Lung (tissue), 12 donors: ENCODE data around the gene APRT. TPM values are rescaled to one million over a fixed set of nuclear protein-coding genes. Genes with fewer than 3 reads are reported as not detected.

Experiments used
- ATAC-seq: fragments of 200-7000 bp; cut with Tn5 transposase; one replicate; pipeline ENCODE4 v1.9.1; 2020; ENCODE audit warnings: moderate number of reproducible peaks; ENCODE audit not compliant: insufficient read depth, low FRiP score
- DNase-seq, 3 donors: peaks; one replicate each; pipeline ENCODE4 v3.0.0-alpha.2; 2013 to 2017
- H3K27ac ChIP-seq, 2 donors: one replicate each; pipeline ENCODE4 v1.5.1; 2013; ENCODE audit warnings: mild to moderate bottlenecking in 2 of 2, moderate library complexity in 2 of 2, control low read depth in 1 of 2, inconsistent platforms in 1 of 2, low read depth in 1 of 2, low read length in 1 of 2
- H3K27me3 ChIP-seq, 3 donors: one replicate each; pipeline ENCODE4 v1.5.1; 2013; ENCODE audit warnings: low read length in 2 of 3; ENCODE audit not compliant: control insufficient read depth in 3 of 3, insufficient read depth in 3 of 3
- H3K36me3 ChIP-seq, 4 donors: one replicate each; pipeline ENCODE4 v1.5.1; 2013; ENCODE audit warnings: low read length in 4 of 4, mild to moderate bottlenecking in 1 of 4, moderate library complexity in 1 of 4; ENCODE audit not compliant: control insufficient read depth in 4 of 4, insufficient read depth in 4 of 4
- H3K4me1 ChIP-seq, 5 donors: one replicate each; pipeline ENCODE4 v1.5.1; 2013; ENCODE audit warnings: low read length in 5 of 5, mild to moderate bottlenecking in 2 of 5, moderate library complexity in 1 of 5; ENCODE audit not compliant: control insufficient read depth in 5 of 5, insufficient read depth in 5 of 5
- H3K4me3 ChIP-seq: one replicate; pipeline ENCODE4 v1.5.1; 2013; ENCODE audit warnings: mild to moderate bottlenecking, control low read depth, moderate library complexity
- H3K9ac ChIP-seq, 2 donors: one replicate each; pipeline ENCODE4 v1.5.1; 2013; ENCODE audit warnings: low read length in 2 of 2, control low read depth in 1 of 2; ENCODE audit not compliant: insufficient read depth in 1 of 2
- H3K9me3 ChIP-seq, 4 donors: one replicate each; pipeline ENCODE4 v1.5.1; 2013; ENCODE audit warnings: low read length in 3 of 4, mild to moderate bottlenecking in 1 of 4, moderate library complexity in 1 of 4; ENCODE audit not compliant: control insufficient read depth in 4 of 4, insufficient read depth in 3 of 4
- CTCF ChIP-seq: IDR thresholded peaks from 2 replicates; pipeline ENCODE4 v1.5.1; 2012; ENCODE audit warnings: mild to moderate bottlenecking; ENCODE audit errors: control extremely low read depth, extremely low read depth
- WGBS, 2 donors: extraction: QIAGEN DNeasy Blood & Tissue Kit; methylation state at CpG; one replicate each; pipeline ENCODE4 v1.1.7; 2013; 5-methylcytosine and 5-hydroxymethylcytosine counted together
- polyA plus RNA-seq, 2 donors: library from polyadenylated mRNA; stranded (reverse); fragments of 200-250 nt; gene quantifications; one replicate each; pipeline ENCODE4 v1.2.1, GENCODE V29; 2013
- total RNA-seq, 2 donors: library from RNA; depleted of rRNA in 1 of 2; stranded (reverse); fragments of >200 nt in 1 of 2; gene quantifications; one replicate each; pipeline ENCODE4 v1.2.1, GENCODE V29; 2014 to 2021
- donor health status: control.
- donor health status: control.
- donor health status: Bipolar disorder and iron deficiency.
- donor health status: healthy.
- donor health status: DM: yes; HTN: yes; CAD: no.

The APRT gene
- total and polyA plus RNA-seq, 4 donors, result 44.2 to 260 (median 176) TPM

GRCh38 chr16:88835818-88836217, 24.1 kb upstream of the APRT start:
- no peak for TF ChIP-seq CTCF
- Histone ChIP-seq H3K4me1 (peaks cover 0 to 2% (median 0%) of the 10 kb centered on the region in 5 donors), H3K36me3 (peaks cover 0 to 47% (median 9%) of the 10 kb centered on the region in 4 donors), H3K9me3 (no peaks in the 10 kb centered on the region), H3K9ac (no peak overlapping the region), H3K27ac (no peak overlapping the region), H3K27me3 (no peaks in the 10 kb centered on the region), H3K4me3 (no peak overlapping the region)
- WGBS, 2 donors, result 90 to 97% methylated on average over 33 of the region's 33 CpGs
- ATAC-seq (no peak), DNase-seq (no peak)

DNA sequence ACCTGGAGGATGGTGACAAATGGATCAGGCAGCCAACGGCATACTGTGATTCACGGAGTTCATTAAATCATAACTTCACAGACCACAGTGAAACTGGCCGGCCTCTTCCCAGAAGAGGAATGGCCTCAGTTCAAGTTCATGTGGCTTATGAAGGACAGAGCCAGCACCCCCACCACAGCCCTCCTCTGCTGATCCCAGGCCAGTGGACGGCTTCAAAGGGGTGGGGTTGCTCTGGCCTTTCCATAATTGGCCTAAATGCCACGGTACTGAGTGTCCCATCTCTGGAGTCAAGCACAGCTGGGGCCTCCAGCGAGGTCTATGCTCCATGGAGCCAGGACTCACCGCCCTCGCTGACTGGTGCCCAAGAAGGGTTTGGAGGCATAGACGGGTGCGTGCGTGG, 23.7 kb upstream of the APRT start:
- TF ChIP-seq CTCF, result no peak
- Histone ChIP-seq H3K36me3 (peaks cover 0 to 45% (median 9%) of the 10 kb centered on the region in 4 donors), H3K9me3 (no peaks in the 10 kb centered on the region), H3K27me3 (no peaks in the 10 kb centered on the region), H3K9ac (no peak overlapping the region), H3K4me1 (peaks cover 0 to 6% (median 0%) of the 10 kb centered on the region in 5 donors), H3K4me3 (no peak overlapping the region), H3K27ac (no peak overlapping the region)
- WGBS, 2 donors, result 88 to 89% methylated on average over 11 of the region's 11 CpGs
- DNase-seq (no peak), ATAC-seq (no peak)

DNA sequence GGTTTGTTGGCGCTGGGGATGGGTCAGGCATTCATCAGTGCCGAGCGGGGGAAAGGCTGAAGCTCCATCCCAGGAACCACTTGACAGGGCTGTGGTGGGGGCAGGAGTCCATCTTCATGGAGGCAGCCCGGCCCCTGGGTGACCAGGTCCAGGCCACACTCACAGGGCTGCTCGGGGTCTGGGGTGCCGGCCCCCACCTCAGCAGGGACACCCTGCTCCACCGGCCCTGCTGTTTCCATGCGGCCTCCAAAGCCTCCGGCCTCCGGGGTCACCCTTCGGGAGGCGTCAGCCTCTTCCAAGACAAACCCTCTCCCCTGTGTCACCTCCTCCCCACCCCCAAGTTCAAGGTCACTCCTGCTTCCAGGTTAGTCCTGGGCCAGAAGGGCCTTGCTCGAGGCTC, 22.9 kb upstream of the APRT start:
- 89 to 93% methylated on average over 12 to 13 of the region's 13 CpGs for WGBS, 2 donors
- no peak for DNase-seq

More for the DNA sequence above, 22.9 kb upstream of the APRT start:
- Histone ChIP-seq H3K27me3 (no peaks in the 10 kb centered on the region), H3K4me3 (no peak overlapping the region), H3K9me3 (no peaks in the 10 kb centered on the region), H3K9ac (no peak overlapping the region), H3K4me1 (peaks cover 0 to 13% (median 0%) of the 10 kb centered on the region in 5 donors), H3K36me3 (peaks cover 0 to 39% (median 6%) of the 10 kb centered on the region in 4 donors), H3K27ac (no peak overlapping the region)
- no peak for ATAC-seq
- no peak for TF ChIP-seq CTCF
